Fibroblast of skin of right biceps (primary cell): Measurements from ENCODE around the gene VPS37B.
"Not testable (repeated sequence)": the region's sequence is repeated elsewhere in the genome, so short reads cannot be mapped to it uniquely, and the experiment has no call there.

Experiments
- DNase-seq: peaks from one replicate; pipeline ENCODE4 v3.0.0-alpha.2; 2013

VPS37B gene

DNA sequence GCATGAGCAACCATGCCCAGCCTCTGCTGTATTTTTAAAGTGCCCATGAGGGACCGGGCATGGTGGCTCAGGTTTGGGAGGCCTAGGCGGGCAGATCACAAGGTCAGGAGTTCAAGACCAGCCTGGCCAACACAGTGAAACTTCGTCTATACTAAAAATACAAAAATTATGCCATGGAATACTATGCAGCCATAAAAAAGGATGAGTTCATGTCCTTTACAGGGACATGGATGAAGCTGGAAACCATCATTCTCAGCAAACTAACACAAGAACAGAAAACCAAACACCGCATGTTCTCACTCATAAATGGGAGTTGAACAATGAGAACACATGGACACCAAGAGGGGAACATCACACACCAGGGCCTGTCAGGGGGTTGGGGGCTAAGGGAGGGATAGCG is 9.3 kb upstream of the VPS37B start:
- DNase-seq: not testable (repeated sequence)

DNA sequence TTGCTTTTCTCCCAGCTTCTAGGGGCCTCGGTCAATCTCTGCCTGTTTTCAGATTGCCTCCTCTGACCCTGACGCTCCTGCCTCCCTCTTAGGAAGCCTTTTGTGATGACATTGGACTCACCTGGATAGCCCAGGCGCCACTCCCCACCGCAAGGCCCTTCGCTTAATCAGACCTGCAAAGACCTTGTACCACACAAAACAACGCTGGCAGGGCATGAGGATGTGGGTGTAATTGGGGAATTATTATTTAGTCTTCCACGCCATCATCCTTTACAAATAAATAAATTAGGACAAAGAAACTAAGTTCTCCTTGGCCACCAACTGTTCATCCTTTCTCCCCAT is 7.7 kb upstream of the VPS37B start:
- no peak for DNase-seq

DNA sequence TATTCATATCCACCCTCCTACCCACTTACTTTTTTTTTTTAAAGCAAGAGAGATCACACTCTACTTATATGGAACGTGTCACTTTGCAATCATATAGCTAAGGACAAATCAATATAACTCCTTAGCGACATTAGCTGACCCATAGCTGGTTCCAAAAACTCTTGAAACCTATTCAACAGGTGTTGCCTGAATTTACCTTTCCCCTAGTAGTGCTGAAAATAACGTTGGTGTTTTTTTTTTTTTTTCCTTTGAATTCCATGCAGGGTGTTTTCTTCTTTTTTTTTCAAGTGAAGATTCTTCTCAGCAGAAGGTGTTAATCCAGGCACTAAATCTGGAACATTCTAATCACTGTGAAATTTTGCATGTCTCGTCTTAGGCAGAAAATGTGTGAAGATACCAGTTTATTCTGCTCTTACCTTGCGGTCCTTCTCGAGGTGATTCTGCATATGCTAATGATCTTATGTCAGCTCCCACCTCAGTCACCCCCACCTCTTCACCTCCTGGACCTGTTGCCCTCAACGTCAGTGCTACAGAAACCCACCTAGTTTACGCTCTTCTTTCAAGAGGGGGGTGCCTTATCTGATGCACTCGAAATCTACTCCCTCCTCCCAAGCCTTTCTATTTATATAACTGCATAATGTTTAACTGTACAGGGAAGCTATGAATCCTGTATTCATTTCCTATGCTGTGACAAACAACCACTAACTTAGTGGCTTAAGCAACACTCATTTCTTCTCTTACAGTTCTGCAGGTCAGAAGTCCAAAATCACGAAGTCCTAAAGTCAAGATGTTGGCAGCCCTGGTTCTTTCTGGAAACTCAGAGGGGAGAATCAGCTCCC is 7.1 kb upstream of the VPS37B start:
- no peak for DNase-seq

DNA sequence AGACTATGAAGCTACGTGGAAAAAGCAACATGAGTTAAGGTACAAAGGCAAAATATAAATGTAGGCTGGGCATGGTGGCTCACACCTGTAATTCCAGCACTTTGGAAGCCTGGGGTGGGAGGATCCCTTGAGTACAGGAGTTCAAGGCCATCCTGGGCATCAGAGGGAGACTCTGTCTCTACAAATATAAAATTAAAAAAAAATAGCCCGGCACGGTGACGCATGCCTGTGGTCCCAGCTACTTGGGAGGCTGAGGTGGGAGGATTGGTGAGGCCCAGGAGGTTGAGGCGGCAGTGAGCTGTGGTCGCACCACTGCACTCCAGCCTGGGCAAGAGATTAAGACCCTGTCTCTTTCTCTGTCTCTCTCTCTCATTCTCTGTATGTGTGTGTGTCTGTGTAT is 4.0 kb upstream of the VPS37B start:
- DNase-seq: no peak

DNA sequence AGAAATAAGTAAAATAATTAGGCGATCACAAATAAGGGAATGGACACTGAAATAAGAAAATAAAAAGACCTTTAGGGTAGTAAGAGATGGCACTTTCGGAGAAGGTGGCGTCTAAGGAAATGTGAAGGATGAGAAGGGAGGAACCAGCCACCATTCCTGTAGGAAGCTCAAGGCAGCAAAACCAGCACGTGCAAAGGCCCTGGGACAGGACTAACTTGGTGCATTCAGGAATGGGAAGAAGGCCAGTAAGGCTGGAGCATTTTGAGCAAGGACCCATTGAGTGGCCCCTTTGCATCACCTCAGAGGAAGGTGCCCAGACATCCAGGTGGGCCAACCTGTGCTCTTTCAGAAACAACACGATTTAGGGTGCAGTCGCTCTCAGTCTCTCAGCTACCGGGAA is 738 bp upstream of the VPS37B start:
- DNase-seq: no peak

DNA sequence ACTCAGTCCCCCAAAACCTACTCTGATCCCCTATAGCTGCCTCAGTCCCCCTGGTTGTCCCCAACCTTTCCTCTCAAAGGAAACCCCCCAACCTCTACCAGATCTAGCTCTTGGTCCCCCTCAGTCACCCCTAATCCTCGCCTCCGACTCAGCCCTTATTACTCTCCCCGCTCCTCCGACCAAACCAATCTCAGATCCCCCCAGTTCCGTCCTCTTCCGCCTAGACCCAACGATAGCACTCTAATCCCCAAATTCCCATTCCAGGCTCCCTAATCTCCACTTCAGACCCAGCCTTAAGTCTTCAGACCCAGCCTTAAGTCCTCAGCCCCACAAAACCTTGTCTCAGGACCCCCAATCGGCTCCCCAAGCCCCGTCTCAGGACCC is 612 bp downstream of the VPS37B start:
- no peak for DNase-seq

DNA sequence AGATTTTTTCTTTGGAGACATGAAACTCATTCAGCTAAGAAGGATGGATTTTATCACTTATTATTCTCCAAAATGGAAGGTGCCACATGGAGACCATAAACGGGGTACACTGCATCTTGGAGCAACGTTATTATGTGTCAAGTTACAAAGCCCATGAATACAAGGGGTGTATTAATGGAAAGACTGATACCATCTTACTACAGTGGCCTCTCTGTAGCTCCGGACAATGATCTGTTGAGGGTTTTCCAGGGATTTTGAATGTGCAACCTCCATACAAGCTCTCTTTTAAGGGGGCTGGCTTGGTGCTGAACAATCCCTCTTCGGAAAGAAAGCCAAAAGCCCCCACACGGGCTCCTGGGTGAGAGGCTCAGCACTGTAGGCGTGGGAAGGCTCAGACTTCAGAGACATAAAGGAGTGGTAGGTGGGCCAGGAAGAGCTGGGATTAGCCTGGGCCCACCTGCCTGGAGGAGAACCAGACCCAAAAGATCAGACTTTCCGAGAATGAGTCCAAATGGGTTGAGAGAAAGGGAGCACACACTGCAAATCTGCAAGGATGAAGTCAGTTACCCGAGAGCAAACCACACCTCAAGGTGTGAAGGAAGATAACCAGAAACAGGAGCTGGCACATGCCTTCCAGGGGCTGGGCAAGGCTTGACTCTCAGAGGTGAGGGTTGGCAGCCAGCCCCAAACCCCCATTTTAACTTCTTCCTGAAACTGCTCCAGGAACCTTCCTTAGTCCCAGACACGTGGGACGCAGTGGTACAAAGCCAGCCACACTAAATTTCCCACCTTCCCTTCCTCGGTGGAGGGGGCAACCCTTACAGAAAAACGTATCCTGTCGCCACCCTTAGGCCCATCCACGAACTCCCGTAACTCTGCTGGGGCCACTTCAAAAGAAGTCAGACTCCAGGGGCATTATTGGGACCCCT is 1.5 kb downstream of the VPS37B start:
- no peak for DNase-seq

DNA sequence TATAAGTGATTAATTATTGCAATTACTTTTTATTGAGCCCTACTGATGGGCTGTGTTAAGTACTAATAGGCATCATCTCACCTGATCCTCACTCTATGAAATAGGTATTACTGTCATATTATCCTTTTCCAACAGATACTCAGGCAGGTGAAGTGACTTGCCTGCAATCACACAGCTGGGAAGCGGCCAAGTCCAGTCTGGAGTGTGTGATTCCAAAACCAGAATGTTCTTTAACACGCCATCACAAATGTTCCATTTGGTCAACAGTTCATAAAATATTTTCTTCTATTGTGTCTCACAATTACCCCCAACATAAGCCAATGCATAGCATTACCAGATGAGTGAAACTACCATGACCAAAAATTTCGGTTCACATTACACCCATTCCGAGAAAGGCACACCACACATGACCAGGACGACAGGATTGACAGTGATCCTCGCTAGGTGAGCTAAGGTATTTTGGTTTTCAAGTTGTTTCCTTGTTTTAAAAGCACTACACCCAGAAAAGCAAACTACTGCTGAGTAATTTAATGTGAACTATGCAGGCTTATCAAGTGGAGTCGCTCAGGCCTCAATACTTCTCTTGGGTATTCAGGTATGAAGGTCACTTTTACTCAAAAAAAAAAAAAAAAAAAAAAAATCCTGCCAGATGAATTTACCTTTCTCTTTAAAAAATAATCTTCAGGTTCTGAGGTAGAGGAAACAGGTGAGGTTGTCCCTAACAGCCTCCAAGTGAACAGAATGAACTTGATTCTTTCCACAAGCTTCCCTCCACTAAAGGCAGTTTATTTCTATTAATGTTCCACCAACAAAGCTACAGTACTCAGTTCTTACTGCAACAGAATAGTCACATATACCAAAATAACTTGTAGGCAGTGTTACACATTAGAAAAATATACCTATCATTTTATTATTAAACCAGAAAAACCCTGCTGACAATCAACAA is 2.4 kb downstream of the VPS37B start:
- DNase-seq: no peak

DNA sequence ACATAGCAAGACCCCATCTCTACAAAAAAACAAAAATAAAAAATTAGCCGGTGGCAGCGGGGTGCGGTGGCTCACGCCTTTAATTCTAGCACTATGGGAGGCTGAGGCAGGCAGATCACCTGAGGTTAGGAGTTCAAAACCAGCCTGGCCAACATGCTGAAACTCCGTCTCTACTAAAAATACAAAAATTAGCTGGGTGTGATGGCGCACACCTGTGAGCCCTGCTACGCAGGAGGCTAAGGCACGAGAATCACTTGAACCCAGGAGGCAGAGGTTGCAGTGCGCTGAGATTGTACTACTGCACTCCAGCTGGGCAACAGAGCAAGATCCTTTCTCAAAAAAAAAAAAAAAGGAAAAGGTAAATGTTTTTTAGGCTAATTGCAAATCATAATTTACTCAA is 3.2 kb downstream of the VPS37B start:
- DNase-seq: not testable (repeated sequence)

DNA sequence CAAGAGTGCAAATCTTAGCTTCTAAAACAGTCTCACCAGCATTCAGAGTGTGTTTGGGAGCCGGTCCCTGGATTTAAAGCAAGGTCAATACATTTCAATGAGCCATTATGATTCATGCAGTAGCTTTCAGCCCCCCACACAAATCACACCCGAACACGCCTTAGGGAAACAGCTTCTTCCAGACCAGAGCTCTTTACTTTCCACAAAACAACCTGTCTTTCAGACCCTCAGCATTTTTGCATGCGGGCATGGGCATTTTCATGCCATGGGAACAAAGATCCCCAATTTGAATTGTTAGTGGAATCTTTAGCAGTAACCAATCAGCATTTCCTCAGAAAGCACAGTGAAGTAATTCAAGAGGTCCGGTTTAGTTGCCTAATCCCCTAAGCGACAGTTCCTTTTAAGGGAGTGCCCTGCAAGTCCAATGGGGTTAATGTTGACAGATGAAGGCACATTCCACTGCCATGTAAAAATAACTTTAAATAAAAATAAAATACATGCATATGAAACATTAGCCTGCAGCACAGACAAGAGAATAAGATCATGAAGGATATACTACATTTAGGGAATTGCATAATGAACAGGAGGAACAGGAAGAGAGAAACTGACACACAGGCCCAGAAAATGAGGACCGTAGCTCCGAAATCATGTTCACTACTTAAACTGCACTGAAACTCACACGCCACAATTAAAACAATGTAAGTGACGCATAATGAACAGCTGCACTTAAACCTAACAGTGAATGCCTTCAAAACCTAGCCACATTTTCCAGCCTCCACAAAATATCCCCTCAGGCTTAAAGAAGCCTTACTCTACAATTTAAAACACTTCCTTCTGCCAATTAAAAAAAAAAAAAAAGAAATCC is 4.0 kb downstream of the VPS37B start:
- peak; percentile 65 for DNase-seq

DNA sequence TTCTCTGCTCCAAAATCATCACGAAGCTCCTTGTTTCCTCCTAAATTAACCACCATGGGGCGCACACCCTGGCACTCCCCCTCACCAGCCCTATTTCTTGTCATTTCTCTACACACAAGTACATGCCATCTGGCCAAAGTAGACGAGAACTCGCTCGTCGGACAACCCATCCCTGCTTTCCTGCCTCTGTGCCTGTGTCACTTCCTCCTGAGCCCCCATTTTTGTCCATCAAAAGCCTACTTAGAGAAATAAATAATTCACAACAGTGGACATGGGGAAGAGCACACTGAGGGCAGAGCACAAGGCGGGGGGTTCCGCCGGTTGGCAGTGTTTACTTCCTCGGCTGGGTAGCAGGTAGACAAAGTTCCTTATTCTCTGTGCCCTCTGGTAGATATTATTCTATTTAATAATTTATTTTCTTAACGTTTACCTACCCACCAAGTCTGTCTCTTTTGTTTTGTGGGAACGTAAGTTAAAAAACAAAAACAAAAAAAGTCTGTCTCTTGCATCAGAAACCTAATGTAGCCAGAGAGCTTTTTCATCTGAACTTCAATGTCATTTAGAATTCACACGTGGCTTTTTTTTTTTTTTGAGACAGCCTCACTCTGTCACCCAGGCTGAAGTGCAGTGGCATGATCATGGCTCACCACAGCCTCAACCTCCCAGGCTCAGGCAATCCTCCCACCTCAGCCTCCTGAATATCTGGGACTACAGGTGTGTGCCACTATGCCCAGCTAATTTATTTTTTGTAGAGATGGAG is 6.0 kb downstream of the VPS37B start:
- DNase-seq: no peak

DNA sequence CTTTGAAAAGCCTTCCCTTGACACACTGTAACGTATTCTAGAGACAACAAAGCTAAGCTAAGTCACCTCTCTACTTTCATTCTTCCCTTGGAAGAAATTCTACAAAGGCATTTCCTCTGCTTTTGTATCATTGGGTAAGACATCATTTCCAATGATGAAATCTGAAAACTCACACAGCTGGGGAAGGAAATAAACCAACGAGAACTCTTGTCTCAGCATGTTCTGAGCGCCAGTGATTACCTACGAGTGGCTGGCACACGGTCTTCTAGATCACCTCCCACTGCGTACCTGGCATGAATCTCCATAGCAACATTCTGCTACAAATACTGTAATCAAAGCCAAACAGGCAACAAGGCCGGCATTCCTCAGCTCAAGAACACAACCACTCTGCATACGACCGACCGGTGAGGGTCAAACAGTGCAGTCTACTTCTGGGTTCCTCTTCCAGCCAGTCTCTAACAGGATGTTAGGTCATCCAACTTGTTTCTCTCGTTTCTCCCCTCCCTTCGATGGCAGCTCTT is 7.6 kb downstream of the VPS37B start:
- peak; percentile 55 for DNase-seq

DNA sequence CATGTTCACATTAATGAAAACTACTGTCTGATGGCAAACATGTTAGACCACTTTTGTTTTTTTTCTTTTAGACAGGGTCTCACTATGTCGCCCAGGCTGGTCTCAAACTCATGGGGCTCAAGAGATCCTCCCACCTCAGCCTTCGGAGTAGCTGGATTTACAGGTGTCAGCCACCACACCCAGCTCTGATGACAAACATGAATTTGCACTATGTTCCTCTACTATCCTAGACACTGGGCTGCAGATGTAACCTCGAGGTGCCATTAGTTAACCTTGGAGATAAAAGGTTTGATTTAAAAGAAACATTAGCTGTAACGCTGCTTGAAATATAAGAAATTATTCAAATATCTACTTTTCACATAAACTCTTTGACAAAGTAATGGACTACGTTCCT is 8.1 kb downstream of the VPS37B start:
- no peak for DNase-seq

DNA sequence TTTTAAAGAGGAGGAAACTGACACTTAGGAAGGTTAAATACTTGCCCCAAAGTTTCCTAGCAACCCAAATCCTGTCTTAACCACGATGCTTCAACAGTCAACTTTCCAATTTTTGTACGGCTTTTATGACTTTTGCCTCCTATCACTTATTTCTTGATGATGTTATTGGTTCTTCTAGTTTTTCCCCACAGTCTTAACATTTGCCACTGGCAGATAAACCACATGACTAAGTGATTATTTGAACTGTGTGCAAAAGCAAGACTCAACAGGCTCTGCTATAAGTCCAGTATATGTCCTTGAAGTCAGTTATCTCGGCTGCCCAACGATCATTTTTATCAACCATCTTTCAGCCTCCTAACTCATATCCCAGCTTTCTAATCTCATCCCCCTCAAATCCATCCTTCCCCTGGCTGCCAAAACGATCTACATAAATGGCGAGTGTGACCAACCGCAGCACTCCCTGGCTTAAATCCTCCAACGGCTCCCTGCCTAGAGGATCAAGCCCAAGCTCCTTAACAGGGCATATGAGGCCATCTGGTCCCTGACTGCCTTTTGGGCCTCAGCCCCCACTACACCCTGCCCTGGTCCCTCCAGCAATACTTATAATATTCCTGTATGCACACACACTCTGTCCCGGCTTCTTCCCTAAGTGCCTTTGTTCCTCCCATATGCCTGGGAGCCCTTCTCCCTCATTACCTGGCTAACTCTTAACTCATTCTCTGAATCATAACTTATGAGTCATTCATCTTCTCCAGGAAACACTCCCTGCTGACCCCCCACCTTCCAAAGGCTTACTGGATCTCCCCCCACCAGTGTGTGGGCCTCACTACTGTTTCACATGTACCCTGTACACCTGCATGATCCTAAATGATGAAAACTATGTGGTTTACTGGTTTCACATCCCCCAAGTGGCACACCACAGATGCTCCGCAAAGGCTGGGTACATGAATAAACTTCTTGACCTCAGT is 8.8 kb downstream of the VPS37B start:
- peak; percentile 76 for DNase-seq

DNA sequence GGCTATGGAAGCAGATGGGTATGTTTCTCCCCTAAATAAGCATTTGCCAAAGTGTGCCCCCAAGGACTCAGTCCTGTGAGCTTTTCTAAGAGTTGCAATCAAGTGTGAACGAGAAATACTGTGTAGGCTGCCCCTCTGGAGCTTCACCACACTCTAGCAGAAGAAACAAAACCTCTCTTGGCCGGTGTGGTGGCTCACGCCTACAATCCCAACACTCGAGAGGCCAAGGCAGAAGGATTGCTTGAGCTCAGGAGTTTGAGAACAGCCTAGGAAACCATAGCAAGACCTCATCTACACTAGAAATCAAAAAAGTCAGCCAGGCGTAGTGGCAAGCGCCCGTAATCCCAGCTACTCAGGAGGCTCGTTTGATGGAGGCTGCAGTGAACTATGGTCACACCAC is 9.8 kb downstream of the VPS37B start:
- no peak for DNase-seq

DNA sequence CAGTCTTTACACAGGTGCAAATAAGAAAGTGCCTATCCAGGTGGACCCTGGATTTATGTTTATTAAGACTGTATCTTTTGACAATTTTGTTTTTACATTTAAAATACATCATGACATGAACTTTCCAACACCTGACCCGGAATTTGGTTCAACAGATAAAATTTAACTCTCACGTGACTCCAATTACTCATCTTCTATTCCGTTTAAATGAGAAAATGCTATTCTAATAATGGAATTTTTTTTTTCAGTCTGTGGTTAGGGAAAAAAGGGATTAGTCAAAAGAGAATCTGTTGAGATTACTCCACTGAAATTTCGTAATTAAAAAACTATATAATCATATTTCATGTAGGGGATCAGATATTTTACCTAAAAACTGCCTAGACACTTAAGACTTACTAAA is 11.1 kb downstream of the VPS37B start:
- no peak for DNase-seq

DNA sequence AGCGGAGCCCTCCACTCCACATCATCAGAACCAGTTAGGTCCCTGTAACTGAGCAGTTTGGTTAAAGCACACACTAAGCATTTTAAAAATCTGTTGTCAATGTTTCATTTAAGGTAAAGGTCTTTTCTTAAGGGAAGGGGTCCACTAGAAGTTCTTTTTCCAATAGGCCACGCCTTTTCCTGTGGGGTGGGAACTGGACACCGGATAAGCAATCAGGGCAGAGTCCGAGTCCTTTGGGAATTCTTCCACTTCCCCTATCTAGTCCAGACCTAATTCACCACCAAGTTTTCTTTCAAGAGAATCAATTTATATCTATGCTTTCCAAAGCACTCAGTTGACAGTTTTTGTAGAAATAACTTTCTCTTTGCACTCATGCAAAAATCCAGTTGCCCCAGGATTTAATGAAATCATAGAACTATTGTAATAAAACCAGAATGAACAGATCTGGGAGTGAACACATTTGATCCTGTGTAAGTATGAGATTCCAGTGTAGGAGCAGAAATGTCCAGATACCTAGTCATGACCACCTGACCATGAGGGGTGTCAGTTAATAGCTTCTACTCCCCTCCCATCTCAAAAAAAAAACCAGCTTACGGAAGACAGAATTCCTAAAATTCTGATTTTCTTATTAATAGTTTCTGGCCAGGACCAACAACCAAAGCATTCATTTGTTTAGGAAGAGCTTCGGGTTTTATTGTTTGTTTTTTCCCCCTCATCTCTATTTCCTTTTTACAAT is 11.7 kb downstream of the VPS37B start:
- no peak for DNase-seq

DNA sequence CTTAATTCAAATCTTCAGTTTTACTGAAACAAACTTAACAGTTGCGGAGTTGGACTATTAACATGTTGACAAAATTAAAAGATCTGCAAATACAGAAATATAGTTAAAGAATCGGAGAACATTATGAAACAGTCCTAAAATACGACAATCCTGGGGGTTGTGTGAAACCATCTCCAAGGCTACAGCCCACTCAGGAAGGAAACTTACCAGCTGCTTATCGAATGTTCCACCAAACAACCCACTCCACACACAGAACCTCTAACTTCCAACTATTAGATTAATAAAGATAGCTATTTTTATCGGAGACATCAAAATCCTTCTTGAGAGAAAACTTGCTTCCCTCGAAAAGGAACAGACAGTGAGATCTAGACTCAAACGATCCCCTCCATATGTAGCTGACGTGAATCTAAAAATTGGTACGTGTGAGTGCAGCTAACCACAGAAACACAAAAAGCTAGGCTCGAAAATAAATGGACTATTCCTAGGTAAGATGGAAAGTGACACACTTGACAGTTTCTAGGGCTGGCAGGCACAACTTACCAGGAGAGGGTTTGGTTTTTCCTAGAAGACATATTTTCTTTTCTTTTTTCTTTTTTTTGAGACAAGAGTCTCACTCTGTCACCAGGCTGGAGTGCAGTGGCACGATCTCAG is 12.9 kb downstream of the VPS37B start:
- DNase-seq: no peak
